ENCODE results near the gene MCF2L2. TPM values are rescaled to one million over a fixed set of nuclear protein-coding genes. Genes with fewer than 3 reads are reported as not detected.

Gene MCF2L2
- total RNA-seq, 1 donor from 2014 or later = 0.62 TPM

DNA sequence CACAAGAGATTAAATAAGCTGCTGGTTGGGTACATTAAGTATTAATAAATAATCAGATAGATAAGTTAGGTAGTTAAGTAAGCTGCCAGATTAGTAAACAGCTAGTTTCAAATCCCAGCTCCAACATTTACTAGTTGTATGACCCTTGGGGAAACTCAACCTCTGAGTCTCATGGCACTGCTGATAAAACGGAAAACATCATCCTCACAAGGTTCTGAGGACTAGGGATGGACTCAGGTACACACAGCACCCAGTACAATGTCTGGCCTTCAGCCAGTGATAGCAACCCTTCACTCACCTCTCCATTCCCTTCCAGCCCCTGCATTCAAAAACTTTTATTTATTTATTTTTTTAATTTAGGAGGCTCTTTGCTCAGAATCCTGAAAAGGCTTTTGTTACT is 143.1 kb downstream of the MCF2L2 start:
- peaks cover 18% of the 10 kb centered on the region for H3K4me1 ChIP-seq
- no peaks in the 10 kb centered on the region for H3K9me3 ChIP-seq
- H3K4me3 ChIP-seq = no peak overlapping the region
- H3K27me3 ChIP-seq (ENCODE audit: low read depth) = no peaks in the 10 kb centered on the region
- ATAC-seq = peak in 1 of 2 donors; percentile 12
- peak overlapping the region; percentile 42 for H3K27ac ChIP-seq
- no peaks in the 10 kb centered on the region for H3K36me3 ChIP-seq
- intact Hi-C loops (cut with DNase I) = no loop called here
- DNase-seq = no peak
- no peak for TF ChIP-seq CTCF (IDR thresholded peaks at IDR 0.05)

DNA sequence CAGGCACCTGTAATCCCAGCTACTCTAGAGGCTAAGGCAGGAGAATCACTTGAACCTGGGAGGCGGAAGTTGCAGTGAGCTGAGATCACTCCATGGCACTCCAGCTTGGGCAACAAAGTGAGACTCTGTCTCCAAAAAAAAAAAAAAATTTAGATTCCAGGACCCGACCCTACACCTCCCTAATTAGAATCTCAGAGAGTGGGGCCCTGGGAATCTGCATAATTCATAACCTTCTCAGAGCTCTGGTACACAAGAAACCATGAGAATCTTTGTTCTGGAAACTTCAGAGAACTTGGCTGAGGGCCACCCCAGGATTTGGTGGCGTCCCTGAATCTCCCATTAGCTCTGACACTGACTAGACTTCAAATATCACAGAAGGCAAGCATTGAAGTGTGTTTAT is 143.8 kb downstream of the MCF2L2 start:
- H3K27ac ChIP-seq = no peak overlapping the region
- no peaks in the 10 kb centered on the region for H3K27me3 ChIP-seq (ENCODE audit: low read depth)
- intact Hi-C loops (cut with DNase I) = no loop called here
- H3K9me3 ChIP-seq = no peaks in the 10 kb centered on the region
- no peak overlapping the region for H3K4me3 ChIP-seq
- H3K36me3 ChIP-seq = no peaks in the 10 kb centered on the region
- TF ChIP-seq CTCF (IDR thresholded peaks at IDR 0.05) = no peak
- H3K4me1 ChIP-seq = peaks cover 18% of the 10 kb centered on the region
- DNase-seq = no peak
- ATAC-seq = no peak

- no peaks in the 10 kb centered on the region for H3K9me3 ChIP-seq
- no peak overlapping the region for H3K27ac ChIP-seq
- no peaks in the 10 kb centered on the region for H3K27me3 ChIP-seq (ENCODE audit: low read depth)
- intact Hi-C loops (cut with DNase I) = no loop called here
- no peak for DNase-seq
- H3K4me1 ChIP-seq = peaks cover 18% of the 10 kb centered on the region
- TF ChIP-seq CTCF (IDR thresholded peaks at IDR 0.05) = no peak
- no peak overlapping the region for H3K4me3 ChIP-seq
- H3K36me3 ChIP-seq = no peaks in the 10 kb centered on the region
- no peak for ATAC-seq
Measured at GRCh38 chr3:183283886-183284285, 144.5 kb downstream of the MCF2L2 start.

- Histone ChIP-seq H3K27ac (no peak overlapping the region), H3K4me3 (no peak overlapping the region), H3K27me3 (ENCODE audit: low read depth) (no peaks in the 10 kb centered on the region), H3K36me3 (no peaks in the 10 kb centered on the region), H3K9me3 (no peaks in the 10 kb centered on the region), H3K4me1 (peaks cover 17% of the 10 kb centered on the region)
- ATAC-seq (no peak), DNase-seq (no peak)
- no peak for TF ChIP-seq CTCF (IDR thresholded peaks at IDR 0.05)
- intact Hi-C loops (cut with DNase I) = no loop called here
Measured at GRCh38 chr3:183281126-183281797, 147.2 kb downstream of the MCF2L2 start.

DNA sequence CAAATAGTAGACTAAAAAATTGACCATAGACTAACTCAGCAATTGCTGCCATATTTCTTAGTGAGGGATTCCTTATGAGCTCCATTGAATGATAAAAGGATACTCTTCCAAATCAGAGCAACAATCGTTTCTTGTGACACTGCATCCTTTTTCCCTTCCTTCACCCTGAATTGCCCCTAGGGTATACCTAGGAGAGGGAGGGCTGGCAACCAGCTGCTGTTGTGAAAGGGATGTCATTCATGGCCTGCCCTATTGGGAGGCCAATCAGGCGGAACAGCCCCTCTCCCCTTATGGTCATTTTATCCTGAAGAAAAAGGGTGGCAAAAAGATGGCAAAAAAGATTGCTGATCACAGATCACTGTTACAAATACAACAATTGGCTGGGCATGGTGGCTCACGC is 149.0 kb downstream of the MCF2L2 start:
- no peak for ATAC-seq
- no peaks in the 10 kb centered on the region for H3K9me3 ChIP-seq
- TF ChIP-seq CTCF (IDR thresholded peaks at IDR 0.05) = no peak
- H3K27ac ChIP-seq = no peak overlapping the region
- H3K4me1 ChIP-seq = peaks cover 17% of the 10 kb centered on the region
- H3K27me3 ChIP-seq (ENCODE audit: low read depth) = no peaks in the 10 kb centered on the region
- no peak for DNase-seq
- no peaks in the 10 kb centered on the region for H3K36me3 ChIP-seq
- intact Hi-C loops (cut with DNase I) = no loop called here
- H3K4me3 ChIP-seq = no peak overlapping the region
